BE2C (cell line): ENCODE data around the gene SYVN1.

Experiments
- DNase-seq: peaks from one replicate; pipeline ENCODE4 v3.0.0-alpha.2; 2020
- H3K27me3 ChIP-seq: fragments of 250-450 bp; sonication (Bioruptor Pico); 2 replicates; pipeline ENCODE4 v1.5.1; 2020; ENCODE audit warnings: mild to moderate bottlenecking
- H3K36me3 ChIP-seq: fragments of 250-450 bp; sonication (Bioruptor Pico); 2 replicates; pipeline ENCODE4 v1.5.1; 2020; ENCODE audit warnings: mild to moderate bottlenecking
- H3K4me1 ChIP-seq: fragments of 250-450 bp; sonication (Bioruptor Pico); 2 replicates; pipeline ENCODE4 v1.5.1; 2020
- H3K4me3 ChIP-seq: 2 replicates; pipeline ENCODE4 v1.5.1; 2011; ENCODE audit warnings: low read depth, low read length
- H3K9me3 ChIP-seq: fragments of 250-450 bp; sonication (Bioruptor Pico); 2 replicates; pipeline ENCODE4 v1.5.1; 2020
- CTCF ChIP-seq: IDR thresholded peaks from 2 replicates; pipeline ENCODE4 v1.5.1; 2012; ENCODE audit warnings: mild to moderate bottlenecking, low read depth, low read length

SYVN1 gene

GRCh38 chr11:65118097-65118837 is 16.1 kb downstream of the SYVN1 start:
- no peak for DNase-seq
- no peaks in the 10 kb centered on the region for H3K9me3 ChIP-seq
- H3K4me3 ChIP-seq = no peak overlapping the region
- no peaks in the 10 kb centered on the region for H3K27me3 ChIP-seq
- TF ChIP-seq CTCF = no peak
- H3K36me3 ChIP-seq = peaks cover 16% of the 10 kb centered on the region
- H3K4me1 ChIP-seq = no peaks in the 10 kb centered on the region; the same call in 1 of the 2 replicates

- peak; percentile 68 for TF ChIP-seq CTCF
- peaks cover 16% of the 10 kb centered on the region for H3K36me3 ChIP-seq
- H3K9me3 ChIP-seq = no peaks in the 10 kb centered on the region
- peak within 1 kb of the TSS; percentile 82 for H3K4me3 ChIP-seq
- H3K4me1 ChIP-seq = no peaks in the 10 kb centered on the region; the same call in 1 of the 2 replicates
- no peaks in the 10 kb centered on the region for H3K27me3 ChIP-seq
- DNase-seq = peak; percentile 94
Measured at GRCh38 chr11:65117206-65118096, 16.9 kb downstream of the SYVN1 start, which contains the start of gene ZNHIT2. Gene ZNHIT2 (minus strand): TSS chr11:65117701. CDS start chr11:65117653, 48 bp downstream.

- peaks cover 16% of the 10 kb centered on the region for H3K36me3 ChIP-seq
- no peaks in the 10 kb centered on the region for H3K27me3 ChIP-seq
- peak overlapping the region; percentile 82 for H3K4me3 ChIP-seq
- no peak for TF ChIP-seq CTCF
- no peaks in the 10 kb centered on the region; the same call in 1 of the 2 replicates for H3K4me1 ChIP-seq
- H3K9me3 ChIP-seq = no peaks in the 10 kb centered on the region
- DNase-seq = no peak
Measured at GRCh38 chr11:65116370-65117205, 17.7 kb downstream of the SYVN1 start.

- Histone ChIP-seq H3K4me1 (peaks cover 5% of the 10 kb centered on the region), H3K9me3 (no peaks in the 10 kb centered on the region), H3K27me3 (no peaks in the 10 kb centered on the region), H3K36me3 (peaks cover 11% of the 10 kb centered on the region), H3K4me3 (no peak overlapping the region)
- DNase-seq = no peak
- TF ChIP-seq CTCF = no peak
Measured at GRCh38 chr11:65115361-65116082, 18.8 kb downstream of the SYVN1 start.

GRCh38 chr11:65114538-65115171 is 19.7 kb downstream of the SYVN1 start:
- H3K9me3 ChIP-seq = no peaks in the 10 kb centered on the region
- H3K4me3 ChIP-seq = no peak overlapping the region
- DNase-seq = no peak
- TF ChIP-seq CTCF = no peak
- H3K36me3 ChIP-seq = peaks cover 7% of the 10 kb centered on the region
- peaks cover 5% of the 10 kb centered on the region for H3K4me1 ChIP-seq
- no peaks in the 10 kb centered on the region for H3K27me3 ChIP-seq
